HG03565 (cell line): ENCODE measurements around the gene YARS2.

Source experiments
- ATAC-seq: cut with Tn5 transposase; IDR thresholded peaks from one replicate; pipeline ENCODE4 v1.9.1; 2021; ENCODE audit warnings: mild to moderate bottlenecking, moderate library complexity; ENCODE audit not compliant: unreplicated experiment

Gene YARS2

GRCh38 chr12:32755654-32756475, at the start of gene YARS2:
Gene YARS2 (minus strand): TSS chr12:32755897. CDS start chr12:32755874, 23 bp downstream.
- peak; percentile 88 for ATAC-seq

DNA sequence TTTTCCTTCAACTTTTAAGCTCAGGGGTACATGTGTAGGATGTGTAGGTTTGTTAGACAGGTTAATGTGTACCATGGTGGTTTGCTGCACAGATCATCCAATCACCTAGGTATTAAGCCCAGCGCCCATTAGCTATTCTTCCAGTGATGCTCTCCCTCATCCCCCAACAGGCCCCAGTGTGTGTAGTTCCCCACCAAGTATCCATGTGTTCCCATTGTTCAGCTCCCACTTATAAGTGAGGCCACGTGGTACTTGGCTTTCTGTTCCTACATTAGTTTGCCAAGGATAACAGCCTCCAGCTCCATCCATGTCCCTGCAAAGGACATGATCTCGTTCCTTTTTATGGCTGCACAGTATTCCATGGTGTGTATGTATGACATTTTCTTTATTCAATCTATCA, 48.6 kb upstream of the YARS2 start:
- no peak for ATAC-seq

DNA sequence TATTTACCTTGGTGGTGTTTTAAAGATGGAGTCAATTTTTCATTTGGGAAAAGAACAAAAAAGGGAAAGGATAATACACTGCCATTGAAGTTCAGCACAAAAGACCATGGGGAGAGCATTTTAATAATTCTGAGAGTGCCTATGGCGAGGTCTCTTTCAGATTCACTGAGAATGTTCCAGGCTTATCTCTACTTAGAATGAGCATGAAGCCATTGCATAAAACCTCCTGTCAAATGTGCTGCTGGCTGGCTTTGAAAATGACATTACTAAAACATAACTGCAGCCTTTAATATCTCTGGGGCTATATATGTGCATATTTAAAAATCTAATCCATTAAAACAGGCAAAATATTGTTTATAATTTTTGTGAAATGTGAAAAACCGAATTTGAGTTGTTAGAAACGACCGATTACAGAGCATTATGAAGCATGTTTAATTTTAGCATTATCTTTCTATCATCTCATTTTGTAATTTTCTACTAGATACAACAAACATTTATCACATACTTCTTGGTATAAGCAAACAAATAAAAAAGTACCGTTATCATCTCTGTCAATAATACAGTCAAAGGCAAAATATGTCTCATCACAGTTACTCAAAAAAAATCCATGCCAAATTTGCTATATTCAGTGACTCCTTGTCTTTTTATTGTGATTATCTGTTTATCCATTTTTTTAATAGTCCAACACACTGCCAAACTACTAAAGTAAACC, 45.7 kb upstream of the YARS2 start:
- no peak for ATAC-seq

GRCh38 chr12:32794281-32794680, 38.6 kb upstream of the YARS2 start:
- no peak for ATAC-seq

DNA sequence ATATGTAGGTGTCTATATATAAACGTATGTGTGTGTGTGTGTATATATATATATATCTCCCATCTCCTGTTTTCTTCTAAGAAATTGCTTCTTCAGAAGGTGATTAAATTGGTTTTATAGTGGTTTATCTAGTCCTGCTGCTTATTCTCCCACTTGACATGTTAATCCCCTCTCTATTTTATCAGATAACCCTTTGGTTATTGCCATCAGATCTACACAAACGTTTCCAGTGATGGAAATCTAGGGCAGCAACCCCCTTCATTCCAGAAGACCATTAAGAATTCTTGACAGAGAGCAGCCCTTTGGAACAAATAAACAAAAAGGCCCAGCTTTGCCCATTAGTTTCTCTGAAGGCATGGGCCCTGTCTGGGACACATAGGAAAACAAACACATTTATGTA, 34.2 kb upstream of the YARS2 start:
- no peak for ATAC-seq

GRCh38 chr12:32789446-32789845, 33.7 kb upstream of the YARS2 start:
- ATAC-seq = no peak

DNA sequence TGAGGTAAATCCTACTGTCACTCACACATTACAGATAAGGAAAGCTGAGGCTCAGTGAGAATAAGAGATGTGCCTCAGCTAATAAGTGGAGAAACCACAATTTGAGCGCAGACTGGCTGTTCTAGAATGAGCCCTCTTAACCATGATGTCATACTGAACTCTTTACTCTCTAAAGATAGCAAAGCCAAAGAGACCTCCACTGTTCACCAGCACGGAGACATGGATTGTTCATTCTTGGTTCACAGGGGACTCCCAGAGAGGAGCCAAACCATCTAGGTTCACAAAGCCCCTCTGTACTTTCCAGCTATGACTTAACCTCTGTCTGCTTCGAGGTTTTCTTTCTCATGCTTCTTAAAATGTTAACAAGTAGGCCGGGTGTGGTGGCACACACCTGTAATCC, 32.7 kb upstream of the YARS2 start:
- no peak for ATAC-seq

DNA sequence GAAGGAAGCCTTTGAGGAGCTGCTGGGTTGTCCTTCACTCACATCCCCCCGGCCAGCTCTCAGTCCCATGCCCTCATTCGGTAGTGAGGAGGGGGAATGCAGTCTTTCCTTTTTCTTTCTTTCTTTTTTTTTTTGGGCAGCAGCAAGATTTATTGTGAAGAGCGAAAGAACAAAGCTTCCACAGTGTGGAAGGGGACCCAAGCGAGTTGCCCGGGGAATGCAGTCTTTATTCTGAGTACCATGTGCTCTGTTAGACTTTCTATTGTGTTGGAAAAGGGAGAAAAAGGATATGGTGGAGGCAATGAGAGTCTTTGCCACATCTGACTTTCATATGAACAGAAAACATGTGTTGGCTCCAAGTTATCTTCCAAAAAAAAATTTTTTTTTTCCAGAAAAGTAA, 29.9 kb upstream of the YARS2 start:
- no peak for ATAC-seq

DNA sequence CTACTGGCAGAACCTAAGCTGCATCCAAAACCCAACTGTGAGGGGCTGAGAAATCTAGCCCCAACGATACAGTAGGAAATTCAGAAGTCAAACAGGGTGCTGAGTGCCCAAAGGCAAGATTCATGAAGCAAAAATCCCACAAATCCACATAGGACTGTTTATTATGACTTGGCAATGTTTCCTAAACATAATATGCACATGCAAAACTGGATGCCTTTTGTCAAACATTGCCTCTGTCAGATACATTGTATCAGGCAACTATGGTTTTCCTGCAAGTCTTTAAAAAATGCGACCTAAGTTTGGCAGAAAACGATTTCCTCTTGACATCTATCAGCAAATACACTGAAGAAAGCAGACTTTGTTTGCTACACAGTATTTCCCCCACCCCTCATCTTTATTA, 27.3 kb upstream of the YARS2 start:
- ATAC-seq = no peak

- ATAC-seq = no peak
Measured at GRCh38 chr12:32780071-32780470, 24.4 kb upstream of the YARS2 start.

GRCh38 chr12:32777691-32778175, 22.0 kb upstream of the YARS2 start:
- ATAC-seq = no peak

- peak; percentile 46 for ATAC-seq
Measured at GRCh38 chr12:32777159-32777558, 21.5 kb upstream of the YARS2 start.

- ATAC-seq = no peak
Measured at GRCh38 chr12:32776258-32776657, 20.6 kb upstream of the YARS2 start.

GRCh38 chr12:32773691-32774090, 18.0 kb upstream of the YARS2 start:
- no peak for ATAC-seq

GRCh38 chr12:32770141-32770540, 14.4 kb upstream of the YARS2 start:
- ATAC-seq = no peak

GRCh38 chr12:32768518-32768917, 12.8 kb upstream of the YARS2 start:
- ATAC-seq = no peak

DNA sequence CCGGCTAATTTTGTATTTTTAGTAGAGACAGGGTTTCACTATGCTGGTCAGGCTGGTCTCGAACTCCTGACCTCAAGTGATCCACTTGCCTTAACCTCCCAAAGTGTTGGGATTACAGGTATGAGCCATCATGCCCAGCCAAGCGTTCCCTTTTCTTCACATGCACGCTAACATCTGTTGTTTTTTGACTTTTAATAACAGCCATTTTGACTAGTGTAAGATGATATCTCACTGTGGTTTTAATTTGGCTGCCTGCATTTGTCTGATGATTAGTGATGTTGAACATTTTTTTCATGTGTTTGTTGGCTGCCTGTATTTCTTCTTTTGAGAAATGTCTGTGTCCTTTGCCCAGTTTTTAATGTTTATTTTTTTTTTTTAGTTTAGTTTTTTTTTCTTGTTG, 10.2 kb upstream of the YARS2 start:
- ATAC-seq = no peak

DNA sequence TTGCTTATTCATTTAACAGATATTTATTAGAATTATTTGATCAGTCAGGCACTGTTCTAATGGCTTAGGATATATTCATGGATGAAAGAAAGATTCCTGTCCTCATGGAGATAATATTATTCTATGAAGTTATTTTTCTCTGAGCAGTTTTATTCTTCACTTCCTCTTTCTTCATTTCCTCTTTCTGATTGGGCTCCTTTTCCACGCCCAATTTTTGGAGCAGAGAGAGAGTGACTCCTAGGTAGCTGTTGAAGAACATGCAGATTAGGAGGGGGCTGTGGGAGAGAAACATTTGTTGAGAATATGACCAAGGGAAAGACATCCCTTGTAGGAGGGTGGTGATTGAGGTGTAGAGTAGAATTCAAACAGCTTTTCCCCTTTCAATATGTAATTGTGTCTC, 6.0 kb upstream of the YARS2 start:
- peak; percentile 64 for ATAC-seq

- ATAC-seq = no peak
Measured at GRCh38 chr12:32757157-32757556, 1.5 kb upstream of the YARS2 start.

DNA sequence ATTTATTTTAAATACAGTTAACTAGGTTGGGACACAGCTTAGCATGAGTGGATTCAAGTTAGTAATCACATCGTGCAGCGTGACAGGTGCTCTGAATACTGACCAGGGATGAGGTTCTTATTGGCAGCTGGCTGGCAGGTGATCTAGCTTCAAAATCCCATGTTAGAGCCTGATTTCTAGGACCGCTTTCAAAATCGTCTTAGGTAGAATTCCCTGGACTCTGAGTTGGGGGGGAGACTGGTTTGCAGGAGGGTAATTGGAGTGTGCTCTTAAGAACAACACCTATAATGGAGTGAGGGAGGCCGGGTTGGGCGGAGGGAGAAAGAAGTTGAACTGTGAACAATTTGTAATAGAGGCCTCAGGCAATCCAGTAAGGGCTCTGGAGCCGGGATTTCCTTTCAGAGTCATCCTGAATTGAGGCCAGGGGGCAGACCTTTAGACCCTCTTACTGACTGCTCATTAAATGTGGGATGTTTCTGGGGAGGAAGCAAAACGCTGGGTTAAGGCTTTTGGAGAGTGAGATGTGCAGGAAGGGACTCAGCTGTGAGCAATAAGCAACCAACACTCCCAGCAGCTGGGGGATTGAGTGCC, 874 bp upstream of the YARS2 start:
- ATAC-seq = no peak

GRCh38 chr12:32755051-32755653, 545 bp downstream of the YARS2 start:
- peak; percentile 66 for ATAC-seq
